ENCODE data around the gene C2CD5.
A peak's percentile ranks its signal among the peaks of the same experiment; 100 is the strongest.

C2CD5 gene

DNA sequence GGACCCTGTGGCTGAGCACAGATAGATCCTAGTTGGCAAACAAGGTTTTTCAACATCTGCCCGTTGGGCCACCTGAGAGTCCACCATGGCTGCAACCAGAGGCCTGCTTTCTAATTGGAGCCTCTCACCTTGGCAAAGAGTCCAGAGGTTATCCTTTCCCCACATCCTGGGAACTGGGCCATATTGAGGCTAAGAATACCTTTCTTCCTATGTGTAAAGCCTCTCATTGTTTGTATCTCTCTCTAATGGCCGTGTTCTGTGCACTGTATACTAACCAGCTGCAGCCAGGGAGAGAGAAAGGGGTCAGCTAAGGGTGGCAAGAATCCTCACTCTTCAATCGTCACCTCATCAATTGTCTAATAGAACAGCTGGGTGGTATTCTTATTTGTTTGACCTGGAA, 130.8 kb downstream of the C2CD5 start:
- DNase-seq = no peak

DNA sequence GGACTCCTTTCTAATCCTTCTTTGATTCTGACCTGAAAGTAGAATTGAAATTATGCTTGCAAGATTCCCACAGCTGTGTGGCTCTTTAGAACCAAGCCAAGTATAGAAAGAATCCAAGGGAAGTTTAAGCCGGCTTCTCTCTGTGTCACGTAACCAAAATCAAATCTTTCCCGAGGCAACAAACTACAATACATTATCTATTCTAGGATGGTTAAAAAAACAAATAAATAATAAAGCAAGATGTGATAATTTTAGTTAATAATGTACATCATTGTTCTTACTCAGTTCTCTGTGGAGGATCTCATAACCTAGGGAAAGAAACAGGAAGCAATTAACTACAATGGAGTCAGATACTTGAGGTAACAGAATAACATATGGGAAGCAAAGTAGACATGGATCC, 131.8 kb downstream of the C2CD5 start:
- DNase-seq = no peak

DNA sequence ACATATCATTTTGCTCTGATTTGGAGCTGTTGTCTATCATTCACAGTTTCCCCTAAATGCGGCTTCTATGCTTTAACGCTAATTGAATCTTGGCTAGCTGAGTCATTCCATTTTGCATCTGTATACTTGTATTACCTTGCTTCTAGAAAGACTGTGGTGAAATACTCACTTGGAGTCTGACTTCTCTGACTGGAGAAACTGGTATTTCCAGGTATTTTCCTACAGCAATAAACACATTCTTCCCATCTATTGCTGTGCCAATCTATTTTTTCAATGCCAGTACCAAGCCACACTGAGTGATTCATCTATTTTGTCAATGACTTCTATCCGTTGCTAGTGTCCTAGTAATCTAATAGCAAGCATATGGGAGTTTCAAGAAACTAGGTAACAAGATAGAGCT, 133.9 kb downstream of the C2CD5 start:
- DNase-seq = no peak

DNA sequence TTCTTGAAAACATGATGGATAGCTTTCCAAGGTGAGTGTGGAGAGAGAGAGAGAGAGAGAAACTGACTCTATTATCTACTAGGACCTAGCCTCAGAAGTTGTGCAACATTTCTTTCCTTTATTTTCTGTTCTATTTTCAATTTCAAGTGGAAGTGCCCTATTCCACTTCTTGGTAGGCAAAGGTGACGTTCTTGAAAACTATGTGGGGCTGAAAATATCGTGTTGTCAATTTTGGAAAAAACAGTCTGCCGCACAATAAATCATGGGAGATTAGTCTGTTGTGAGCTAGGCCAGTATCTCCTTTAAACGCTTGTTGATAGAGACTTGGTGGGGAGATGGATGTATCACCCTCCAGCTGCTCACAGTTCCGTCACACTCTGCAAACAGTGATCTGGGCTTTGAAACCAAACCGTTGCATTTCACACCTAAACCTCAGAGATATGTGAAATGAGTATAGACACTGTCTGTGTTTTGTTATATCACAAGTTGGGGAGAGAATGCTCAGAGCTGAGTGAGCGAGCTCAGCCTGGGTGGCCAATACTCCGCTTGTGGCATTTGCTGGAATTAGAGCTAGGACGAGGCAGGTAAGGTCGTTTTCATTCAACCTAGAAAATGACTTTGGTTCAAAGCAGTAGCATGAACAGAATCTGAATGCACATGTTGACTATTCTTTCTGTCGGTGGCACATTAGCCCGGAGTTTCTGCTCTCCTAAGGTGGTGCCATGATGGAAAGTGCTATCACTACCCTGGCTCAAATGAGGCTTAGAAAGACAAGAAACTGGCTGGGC, 134.8 kb downstream of the C2CD5 start:
- peak; percentile 62 for DNase-seq

DNA sequence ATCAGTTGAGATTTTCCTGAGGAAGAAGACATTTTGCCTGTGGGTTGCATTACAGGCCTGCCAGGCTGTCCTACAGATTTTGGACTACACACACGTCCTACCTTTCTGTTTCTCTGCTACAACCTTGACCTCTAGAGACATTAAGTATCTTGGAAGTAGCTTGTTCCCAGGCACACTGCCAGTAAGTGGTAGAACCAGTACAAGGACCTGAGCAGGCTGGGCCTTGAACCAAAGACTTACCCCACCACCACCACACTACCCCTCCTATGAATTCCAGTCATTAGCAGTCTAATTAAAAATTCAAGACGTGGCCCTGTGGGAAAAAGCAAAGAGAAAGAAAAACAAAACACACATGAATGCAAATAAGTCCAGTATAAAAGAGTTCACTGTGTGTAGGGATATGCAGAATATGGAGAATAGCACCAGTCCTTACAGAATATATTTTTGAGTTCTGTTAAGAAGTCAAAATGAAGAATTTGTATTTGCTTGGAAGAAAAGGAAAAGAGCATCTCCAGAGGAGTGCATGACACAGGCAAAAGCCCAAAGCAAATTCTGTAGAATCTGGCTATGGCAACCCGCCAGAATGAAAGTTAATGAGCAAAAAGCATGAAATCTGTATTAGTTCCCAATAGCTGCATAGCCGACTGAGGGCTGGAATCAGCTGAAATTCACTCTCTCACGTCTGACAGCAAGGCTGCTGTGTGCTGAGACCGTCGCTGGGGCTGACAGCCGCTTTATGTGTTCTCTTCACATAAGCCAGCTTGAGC, 135.5 kb downstream of the C2CD5 start:
- DNase-seq = no peak

DNA sequence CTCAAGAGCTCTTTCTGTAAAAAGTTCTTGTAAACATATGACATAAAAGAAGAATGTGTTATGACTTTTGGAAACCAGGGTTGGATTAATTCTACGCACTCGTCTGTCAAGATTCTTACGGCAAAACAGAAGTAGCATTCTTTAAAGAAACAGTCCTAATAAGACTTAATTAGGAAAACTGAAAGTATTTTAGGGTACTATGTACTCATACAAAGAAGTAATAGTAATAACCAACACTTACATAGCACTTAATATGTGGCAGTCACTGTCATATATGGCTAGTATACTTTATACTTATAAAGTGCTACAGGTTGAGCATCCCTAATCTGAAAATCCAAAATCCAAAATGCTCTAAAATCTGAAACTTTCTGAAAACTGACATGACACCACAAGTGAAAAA, 136.9 kb downstream of the C2CD5 start:
- no peak for DNase-seq

DNA sequence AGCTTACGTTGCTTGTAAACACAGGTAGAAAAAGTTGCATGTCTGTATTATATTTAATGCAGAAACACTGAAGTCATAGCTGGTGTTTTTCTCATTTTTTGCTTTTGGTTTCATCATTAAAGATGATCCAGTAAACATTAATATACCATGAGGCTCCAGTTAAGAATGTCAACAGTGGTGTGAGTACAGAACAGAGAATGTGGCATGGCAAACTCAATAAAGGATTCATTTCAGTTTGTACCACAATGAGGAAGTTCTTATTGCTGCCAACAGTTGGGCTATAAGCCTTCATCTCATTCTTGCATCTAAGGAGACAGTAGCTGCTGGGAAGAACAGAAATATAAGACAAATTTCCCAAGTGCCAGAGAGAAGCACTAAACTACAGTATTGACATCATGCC, 137.7 kb downstream of the C2CD5 start:
- DNase-seq = no peak

DNA sequence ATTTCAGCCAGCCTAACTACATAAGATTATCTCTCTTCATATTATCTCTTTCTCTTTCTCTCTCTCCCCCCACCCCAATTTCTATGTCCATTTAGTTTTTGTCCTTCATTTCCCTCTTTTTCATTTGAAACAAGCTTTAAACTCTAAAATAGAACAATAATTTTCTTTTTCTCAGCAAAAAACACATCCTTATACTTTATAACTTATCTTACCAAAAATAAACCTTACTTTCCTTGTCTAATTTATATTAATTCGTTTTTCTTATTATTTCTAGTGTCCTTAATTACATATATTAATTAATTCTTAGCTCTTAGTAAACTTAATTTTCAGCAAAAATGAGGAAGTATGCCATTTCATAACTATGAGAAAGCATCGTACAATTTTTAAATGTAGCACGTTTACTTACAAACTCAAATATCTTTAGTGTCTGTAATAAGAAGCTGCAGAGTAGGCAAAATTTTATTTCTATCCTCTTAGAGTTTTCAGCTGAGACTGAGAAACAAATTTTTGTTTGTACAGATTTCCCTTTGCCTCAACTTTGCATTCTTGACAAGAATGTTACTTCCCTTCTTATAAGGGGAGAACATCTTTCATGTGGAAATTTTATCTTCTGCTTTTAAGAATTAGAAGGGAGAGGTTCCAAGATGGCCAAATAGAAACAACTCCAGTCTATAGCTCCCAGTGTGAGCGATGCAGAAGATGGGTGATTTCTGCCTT, 144.7 kb downstream of the C2CD5 start:
- no peak for DNase-seq
